Naive thymus-derived CD4-positive, alpha-beta T cell (primary cell): ENCODE measurements around the gene SCGB2A2. TPM values are rescaled to one million over a fixed set of nuclear protein-coding genes. Genes with fewer than 3 reads are reported as not detected.
A peak's percentile ranks its signal among the peaks of the same experiment; 100 is the strongest.

ENCODE experiments used
- ATAC-seq: fragments of 150-1000 bp; cut with Tn5 transposase; 2 replicates; pipeline ENCODE4 v1.10.0; 2021; ENCODE audit warnings: mild to moderate bottlenecking, moderate library complexity
- CTCF ChIA-PET: fragments of 350-600 bp; sonication (Branson Sonifier 250); formaldehyde crosslinking; loops from one replicate; lab custom pipeline; 2021; ENCODE audit warnings: antibody characterized with exemption; lab: Charles Lee
- POLR2A ChIA-PET: fragments of 350-600 bp; sonication (Branson Sonifier 250); formaldehyde crosslinking; loops from one replicate; lab custom pipeline; 2021; ENCODE audit warnings: antibody characterized with exemption, inconsistent platforms; lab: Charles Lee
- DNase-seq, 9 donors: peaks; one replicate each; pipeline versions ENCODE4 v3.0.0 to v3.0.0-alpha.2; 2020 to 2022; ENCODE audit warnings: mixed read lengths in 1 of 9
- H3K27ac ChIP-seq: one replicate; pipeline ENCODE4 v1.7.0; 2013; ENCODE audit warnings: mild to moderate bottlenecking, low read depth, low read length, moderate library complexity
- H3K27me3 ChIP-seq, 2 donors: one replicate each; pipeline ENCODE4 v1.7.0; 2013; ENCODE audit warnings: low read length in 2 of 2, mild to moderate bottlenecking in 2 of 2, moderate library complexity in 2 of 2; ENCODE audit not compliant: control insufficient read depth in 2 of 2, insufficient read depth in 2 of 2
- H3K36me3 ChIP-seq, 3 experiments: 1 replicate in 2 of 3; 2 replicates in 1 of 3; pipeline ENCODE4 v1.7.0; 2013; ENCODE audit warnings: low read length in 3 of 3, mild to moderate bottlenecking in 3 of 3, moderate library complexity in 1 of 3; ENCODE audit not compliant: insufficient read depth in 3 of 3, control insufficient read depth in 2 of 3
- H3K4me1 ChIP-seq, 2 donors: one replicate each; pipeline ENCODE4 v1.7.0; 2013; ENCODE audit warnings: low read length in 2 of 2, mild to moderate bottlenecking in 2 of 2, moderate library complexity in 1 of 2; ENCODE audit not compliant: control insufficient read depth in 2 of 2, insufficient read depth in 2 of 2
- H3K4me3 ChIP-seq: 2 replicates; pipeline ENCODE4 v1.7.0; 2013; ENCODE audit warnings: mild to moderate bottlenecking, low read length
- H3K9me3 ChIP-seq, 3 experiments: 1 replicate in 2 of 3; 2 replicates in 1 of 3; pipeline ENCODE4 v1.7.0; 2013; ENCODE audit warnings: low read length in 3 of 3; ENCODE audit not compliant: control insufficient read depth in 2 of 3
- H3K27ac Mint-ChIP-seq, 9 donors: one replicate each; pipeline ENCODE4 v1.8.0; 2020 to 2022; ENCODE audit warnings: mixed read lengths in 9 of 9, mild to moderate bottlenecking in 8 of 9, moderate library complexity in 5 of 9, inconsistent platforms in 2 of 9
- H3K27me3 Mint-ChIP-seq, 5 donors: one replicate each; pipeline ENCODE4 v1.8.0; 2021 to 2022; ENCODE audit warnings: mixed read lengths in 5 of 5, mild to moderate bottlenecking in 1 of 5
- H3K36me3 Mint-ChIP-seq, 5 donors: one replicate each; pipeline ENCODE4 v1.8.0; 2020 to 2022; ENCODE audit warnings: mixed read lengths in 5 of 5, mild to moderate bottlenecking in 3 of 5, inconsistent platforms in 1 of 5
- H3K4me1 Mint-ChIP-seq, 7 donors: one replicate each; pipeline ENCODE4 v1.8.0; 2020 to 2022; ENCODE audit warnings: mixed read lengths in 7 of 7, mild to moderate bottlenecking in 3 of 7, inconsistent platforms in 1 of 7
- H3K4me3 Mint-ChIP-seq, 10 donors: one replicate each; pipeline ENCODE4 v1.8.0; 2020 to 2022; ENCODE audit warnings: mild to moderate bottlenecking in 10 of 10, mixed read lengths in 10 of 10, moderate library complexity in 6 of 10, inconsistent platforms in 2 of 10
- H3K9me3 Mint-ChIP-seq, 11 donors: one replicate each; pipeline ENCODE4 v1.8.0; 2020 to 2022; ENCODE audit warnings: mixed read lengths in 11 of 11, mild to moderate bottlenecking in 4 of 11, inconsistent platforms in 1 of 11, moderate library complexity in 1 of 11
- intact Hi-C, 2 donors: fragments of 100-400 bp; cut with micrococcal nuclease; formaldehyde crosslinking; loops; one replicate each; pipeline ENCODE4 v1.15.1; 2023
- polyA plus RNA-seq, 2 donors: library from polyadenylated mRNA; unstranded; fragments of 300-500 nt; fragmentation: Illumina TruSeq; gene quantifications; one replicate each; pipeline ENCODE4 v1.2.3, GENCODE V29; 2021
- total RNA-seq, 6 experiments: library from RNA in 5 of 6; stranded (reverse) in 5 of 6; gene quantifications; 1 replicate in 5 of 6; 2 replicates in 1 of 6; pipeline ENCODE4 v1.2.3 and lab custom pipeline; 2021 to 2026

SCGB2A2 gene
- total and polyA plus RNA-seq, 7 experiments from 2014 or later: not detected

DNA sequence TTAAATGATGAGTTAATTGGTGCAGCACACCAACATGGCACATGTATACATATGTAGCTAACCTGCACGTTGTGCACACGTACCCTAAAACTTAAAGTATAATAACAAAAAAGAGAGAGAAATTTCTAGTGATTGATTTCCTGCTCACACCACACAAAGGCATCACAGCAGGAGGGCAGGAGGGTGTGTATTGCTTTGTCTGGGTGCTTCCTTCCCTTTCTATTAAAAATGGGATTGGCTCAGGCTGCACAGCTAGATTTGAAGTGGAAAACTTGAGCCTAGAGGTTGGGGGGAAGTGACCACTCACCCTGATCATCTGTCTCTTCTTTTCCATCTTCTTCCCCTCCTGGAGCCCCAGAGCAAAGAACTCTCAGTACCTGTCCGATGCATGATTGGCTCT lies 28.9 kb upstream of the SCGB2A2 start:
- Histone ChIP-seq H3K27me3 (no peaks in the 10 kb centered on the region), H3K36me3 (no peaks in the 10 kb centered on the region), H3K27ac (no peak overlapping the region), H3K4me1 (no peaks in the 10 kb centered on the region), H3K9me3 (no peaks in the 10 kb centered on the region), H3K4me3 (no peak overlapping the region)
- ChIA-PET CTCF (no interaction called here), POLR2A (no interaction called here)
- intact Hi-C loops: no loop called here
- Mint-ChIP-seq H3K9me3 (no peaks in the 10 kb centered on the region), H3K4me3 (no peak overlapping the region), H3K27me3 (peaks cover 23 to 44% (median 31%) of the 10 kb centered on the region in 5 donors), H3K27ac (no peak overlapping the region), H3K36me3 (peaks cover 0 to 3% (median 0%) of the 10 kb centered on the region in 5 donors), H3K4me1 (no peaks in the 10 kb centered on the region)
- ATAC-seq: no peak
- DNase-seq: no peak

DNA sequence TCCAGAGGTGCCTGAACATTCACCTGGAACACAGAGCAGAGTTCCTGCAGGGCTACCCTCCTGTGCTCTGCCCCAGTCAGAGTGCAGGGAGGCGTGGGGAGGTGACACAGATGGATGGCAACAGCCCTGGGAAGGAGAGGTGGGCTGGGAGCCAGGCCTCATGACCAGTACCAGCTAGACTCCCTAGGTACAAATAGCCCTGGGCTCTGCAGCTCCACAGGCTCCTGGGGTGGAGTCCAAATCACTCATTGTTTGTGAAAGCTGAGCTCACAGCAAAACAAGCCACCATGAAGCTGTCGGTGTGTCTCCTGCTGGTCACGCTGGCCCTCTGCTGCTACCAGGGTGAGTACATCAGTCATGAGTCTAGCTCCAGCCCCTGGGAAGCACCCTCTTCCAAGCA lies 27.9 kb upstream of the SCGB2A2 start, which contains the start of gene SCGB1D2:
TSS of gene SCGB1D2 (plus strand) at position 219 of the 400 bp plus-strand sequence. CDS start at position 288, 69 bp downstream.
- Histone ChIP-seq H3K27ac (no peak within 1 kb of the TSS), H3K36me3 (no peaks in the 10 kb centered on the region), H3K4me1 (no peaks in the 10 kb centered on the region), H3K4me3 (no peak within 1 kb of the TSS), H3K9me3 (no peaks in the 10 kb centered on the region), H3K27me3 (no peaks in the 10 kb centered on the region)
- H3K36me3 Mint-ChIP-seq: peaks cover 0 to 3% (median 0%) of the 10 kb centered on the region in 5 donors
- no peaks in the 10 kb centered on the region for H3K4me1 Mint-ChIP-seq
- POLR2A ChIA-PET: no interaction called here
- no peaks in the 10 kb centered on the region for H3K9me3 Mint-ChIP-seq
- CTCF ChIA-PET: no interaction called here
- no peak for ATAC-seq
- intact Hi-C loops: no loop called here
- peak within 1 kb of the TSS in 1 of 9 donors; percentile 27 for H3K27ac Mint-ChIP-seq
- peaks cover 18 to 48% (median 40%) of the 10 kb centered on the region in 5 donors for H3K27me3 Mint-ChIP-seq
- no peak within 1 kb of the TSS for H3K4me3 Mint-ChIP-seq
- no peak for DNase-seq

DNA sequence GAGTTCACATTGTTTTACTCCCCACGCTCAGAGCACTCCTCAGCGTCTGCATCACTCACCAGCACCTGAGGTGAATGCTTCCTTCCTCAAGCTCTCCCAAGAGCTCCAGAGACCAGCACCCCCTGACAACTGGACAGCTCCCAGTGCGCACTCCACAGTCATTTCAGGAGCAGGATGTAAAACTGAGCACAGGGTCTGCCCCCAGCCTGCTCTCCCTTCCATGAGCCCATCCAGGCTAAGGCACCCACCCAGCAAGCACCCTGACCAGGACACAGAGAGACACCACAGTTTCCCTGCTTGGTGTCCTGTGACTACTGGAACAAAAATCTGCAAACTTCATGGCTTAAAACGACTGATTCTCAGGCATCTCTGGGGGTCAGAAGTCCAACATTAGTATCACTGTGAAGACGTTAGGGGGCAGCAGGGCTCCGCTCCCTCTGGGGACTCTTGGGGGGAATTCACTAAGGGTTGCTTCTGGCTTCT lies 24.6 kb upstream of the SCGB2A2 start:
- CTCF ChIA-PET: no interaction called here
- Mint-ChIP-seq H3K27me3 (peaks cover 13 to 48% (median 42%) of the 10 kb centered on the region in 5 donors), H3K4me1 (no peaks in the 10 kb centered on the region)

DNA sequence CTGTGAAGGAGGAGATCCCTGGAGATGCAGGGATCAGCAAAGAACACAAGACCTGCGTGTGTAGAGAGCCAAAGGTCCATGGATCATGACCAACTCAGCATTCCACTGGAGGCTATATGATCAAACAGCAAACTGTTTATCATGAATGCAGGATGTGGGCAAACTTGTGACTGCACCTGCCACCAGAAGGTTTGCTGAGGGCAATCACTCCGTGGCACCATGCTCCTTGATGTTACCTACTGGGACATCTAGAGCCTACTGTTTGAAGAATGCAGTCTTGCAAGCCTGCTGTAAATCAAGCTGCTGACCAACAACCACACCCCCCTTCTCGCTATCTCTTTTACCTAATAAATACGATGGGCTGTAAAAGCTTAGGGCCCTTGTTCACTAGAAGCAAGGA lies 18.3 kb upstream of the SCGB2A2 start:
- ATAC-seq: no peak
- CTCF ChIA-PET: no interaction called here

More for the DNA sequence above, 24.6 kb upstream of the SCGB2A2 start:
- H3K27ac Mint-ChIP-seq: peak overlapping the region in 1 of 9 donors; percentile 23
- no peaks in the 10 kb centered on the region for H3K4me1 ChIP-seq
- intact Hi-C loops: no loop called here
- H3K4me3 Mint-ChIP-seq: no peak overlapping the region
- ATAC-seq (no peak), DNase-seq (peak in 1 of 9 donors; percentile 30)
- H3K36me3 ChIP-seq: no peaks in the 10 kb centered on the region
- POLR2A ChIA-PET: no interaction called here
- no peak overlapping the region for H3K27ac ChIP-seq
- H3K9me3 ChIP-seq: peaks cover 0 to 5% (median 0%) of the 10 kb centered on the region in 3 experiments
- no peak overlapping the region for H3K4me3 ChIP-seq
- peaks cover 0 to 11% (median 7%) of the 10 kb centered on the region in 5 donors for H3K36me3 Mint-ChIP-seq
- H3K9me3 Mint-ChIP-seq: peaks cover 8 to 12% (median 10%) of the 10 kb centered on the region in 11 donors
- H3K27me3 ChIP-seq: no peaks in the 10 kb centered on the region

DNA sequence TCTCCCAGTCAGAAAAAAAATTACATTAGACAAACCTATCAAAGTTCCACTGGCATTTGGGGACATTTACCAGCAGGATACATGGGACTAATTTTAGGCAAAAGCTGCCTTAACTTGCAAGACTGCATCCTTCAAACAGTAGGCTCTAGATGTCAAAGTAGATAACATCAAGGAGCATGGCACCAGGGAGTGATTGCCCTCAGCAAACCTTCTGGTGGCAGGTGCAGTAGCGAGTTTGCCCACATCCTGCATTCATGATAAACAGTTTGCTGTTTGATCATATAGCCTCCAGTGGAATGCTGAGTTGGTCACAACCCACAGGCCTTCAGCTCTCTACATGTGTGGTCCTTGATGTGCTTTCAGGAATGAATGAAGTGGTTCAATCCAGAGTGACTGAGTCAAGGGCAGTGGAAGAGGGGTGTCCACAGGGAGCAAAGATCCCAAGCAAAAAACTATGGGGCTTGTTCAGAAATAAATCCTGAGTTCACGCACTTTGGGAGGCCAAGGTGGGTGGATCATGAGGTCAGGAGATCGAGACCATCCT lies 15.9 kb upstream of the SCGB2A2 start:
- Histone ChIP-seq H3K27ac (no peak overlapping the region), H3K9me3 (peaks cover 0 to 42% (median 0%) of the 10 kb centered on the region in 3 experiments), H3K4me1 (no peaks in the 10 kb centered on the region), H3K36me3 (no peaks in the 10 kb centered on the region), H3K27me3 (no peaks in the 10 kb centered on the region), H3K4me3 (no peak overlapping the region)
- Mint-ChIP-seq H3K36me3 (peaks cover 0 to 34% (median 17%) of the 10 kb centered on the region in 5 donors), H3K27ac (no peak overlapping the region), H3K9me3 (peaks cover 19 to 71% (median 45%) of the 10 kb centered on the region in 11 donors), H3K4me1 (no peaks in the 10 kb centered on the region), H3K27me3 (peaks cover 18 to 37% (median 26%) of the 10 kb centered on the region in 5 donors), H3K4me3 (no peak overlapping the region)
- ChIA-PET POLR2A (no interaction called here), CTCF (no interaction called here)
- intact Hi-C loops: no loop called here
- DNase-seq (no peak), ATAC-seq (no peak)

More for the DNA sequence above, 18.3 kb upstream of the SCGB2A2 start:
- DNase-seq: no peak
- Mint-ChIP-seq H3K4me3 (no peak overlapping the region), H3K27ac (no peak overlapping the region), H3K9me3 (peaks cover 19 to 71% (median 45%) of the 10 kb centered on the region in 11 donors), H3K4me1 (no peaks in the 10 kb centered on the region), H3K36me3 (peaks cover 0 to 34% (median 17%) of the 10 kb centered on the region in 5 donors), H3K27me3 (peaks cover 14 to 34% (median 30%) of the 10 kb centered on the region in 5 donors)
- Histone ChIP-seq H3K27me3 (no peaks in the 10 kb centered on the region), H3K4me3 (no peak overlapping the region), H3K36me3 (no peaks in the 10 kb centered on the region), H3K9me3 (peaks cover 0 to 42% (median 0%) of the 10 kb centered on the region in 3 experiments), H3K4me1 (no peaks in the 10 kb centered on the region), H3K27ac (no peak overlapping the region)
- intact Hi-C loops: no loop called here
- POLR2A ChIA-PET: no interaction called here

DNA sequence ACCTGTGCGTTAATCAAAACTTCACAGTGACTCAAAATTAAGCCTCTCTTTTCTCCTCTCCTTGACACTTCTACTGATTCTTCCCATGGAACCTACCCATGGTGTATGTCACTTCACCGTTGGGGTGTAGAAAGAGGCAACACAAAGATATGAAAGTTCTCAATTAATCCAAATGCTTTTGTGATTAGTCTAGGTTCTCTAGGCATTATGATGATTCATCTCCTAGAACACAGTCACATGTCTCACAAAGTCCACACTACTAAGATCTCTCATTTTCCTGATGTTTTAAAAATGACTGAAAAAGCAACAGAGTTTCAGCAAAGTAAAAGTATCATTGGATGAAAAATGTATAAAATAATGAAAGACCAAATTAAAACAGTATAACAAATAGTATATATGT lies 13.7 kb upstream of the SCGB2A2 start:
- Mint-ChIP-seq H3K27ac (no peak overlapping the region), H3K9me3 (peaks cover 5 to 49% (median 26%) of the 10 kb centered on the region in 11 donors), H3K27me3 (peaks cover 9 to 24% (median 18%) of the 10 kb centered on the region in 5 donors), H3K4me3 (no peak overlapping the region), H3K36me3 (peaks cover 0 to 17% (median 3%) of the 10 kb centered on the region in 5 donors), H3K4me1 (no peaks in the 10 kb centered on the region)
- ATAC-seq (no peak), DNase-seq (no peak)
- no peaks in the 10 kb centered on the region for H3K27me3 ChIP-seq
- H3K4me1 ChIP-seq: no peaks in the 10 kb centered on the region
- intact Hi-C loops: no loop called here
- ChIA-PET CTCF (no interaction called here), POLR2A (no interaction called here)
- peaks cover 0 to 28% (median 0%) of the 10 kb centered on the region in 3 experiments for H3K9me3 ChIP-seq
- no peak overlapping the region for H3K4me3 ChIP-seq
- H3K36me3 ChIP-seq: no peaks in the 10 kb centered on the region
- no peak overlapping the region for H3K27ac ChIP-seq
